ENCODE data around the gene FUT4. TPM values are rescaled to one million over a fixed set of nuclear protein-coding genes. Genes with fewer than 3 reads are reported as not detected.

The FUT4 gene
- total and polyA plus RNA-seq, 2 donors (not counting 1 experiment from before 2014, with no cell fraction given), result 0.89 to 3.7 TPM

DNA sequence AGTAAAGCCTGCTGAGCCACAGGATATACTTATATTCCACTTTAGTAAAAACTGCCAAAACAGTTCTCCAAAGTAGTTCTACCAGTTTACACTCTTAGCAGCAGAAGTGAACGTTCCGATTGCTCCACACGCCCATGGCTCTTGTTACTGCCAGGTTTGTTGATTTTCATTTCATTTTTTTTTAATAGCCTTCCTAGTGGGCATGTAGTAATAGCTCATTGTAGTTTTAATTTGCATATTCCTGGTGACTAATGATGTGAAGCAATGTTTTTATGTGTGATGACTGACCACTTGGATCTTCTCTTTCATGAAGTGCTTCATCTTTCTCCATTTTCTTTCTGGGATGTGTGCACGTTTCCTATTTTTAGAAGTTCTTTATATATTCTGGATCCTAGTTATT lies 36.2 kb upstream of the FUT4 start:
- peaks cover 6% of the 10 kb centered on the region in 2 donors for H3K4me1 ChIP-seq (ENCODE audit: control insufficient read depth in 2 of 2, insufficient read depth in 2 of 2, low read length in 2 of 2)
- H4K20me1 ChIP-seq (ENCODE audit: control insufficient read depth, insufficient read depth, low read length, poor library complexity, severe bottlenecking), result no peaks in the 10 kb centered on the region
- WGBS (ENCODE audit: insufficient coverage), result no CpG with 5 or more reads among the region's 4 CpGs
- H3K9ac ChIP-seq (ENCODE audit: low read length), result no peak overlapping the region
- Mint-ChIP-seq H3K4me1 (peaks cover 7% of the 10 kb centered on the region), H3K4me3 (no peak overlapping the region), H3K27ac (no peak overlapping the region), H3K27me3 (peaks cover 23% of the 10 kb centered on the region), H3K9me3 (ENCODE audit: insufficient read depth) (no peaks in the 10 kb centered on the region)
- H3K27ac ChIP-seq (ENCODE audit: low read length in 2 of 2), result no peak overlapping the region
- DNase-seq (no peak), ATAC-seq (ENCODE audit: low read depth) (no peak)
- ChIA-PET CTCF (interaction anchor here (1.1 to 4.0 kb wide), 4 partner anchors 10 to 612 kb away, joined by 3 to 12 read pairs (median 4); partner anchors contain the start of gene PANX1), POLR2A (no interaction called here)
- no peak overlapping the region for H2AFZ ChIP-seq (ENCODE audit: insufficient read depth, low read depth, low read length, poor library complexity, severe bottlenecking)
- TF ChIP-seq, protein P1, sequence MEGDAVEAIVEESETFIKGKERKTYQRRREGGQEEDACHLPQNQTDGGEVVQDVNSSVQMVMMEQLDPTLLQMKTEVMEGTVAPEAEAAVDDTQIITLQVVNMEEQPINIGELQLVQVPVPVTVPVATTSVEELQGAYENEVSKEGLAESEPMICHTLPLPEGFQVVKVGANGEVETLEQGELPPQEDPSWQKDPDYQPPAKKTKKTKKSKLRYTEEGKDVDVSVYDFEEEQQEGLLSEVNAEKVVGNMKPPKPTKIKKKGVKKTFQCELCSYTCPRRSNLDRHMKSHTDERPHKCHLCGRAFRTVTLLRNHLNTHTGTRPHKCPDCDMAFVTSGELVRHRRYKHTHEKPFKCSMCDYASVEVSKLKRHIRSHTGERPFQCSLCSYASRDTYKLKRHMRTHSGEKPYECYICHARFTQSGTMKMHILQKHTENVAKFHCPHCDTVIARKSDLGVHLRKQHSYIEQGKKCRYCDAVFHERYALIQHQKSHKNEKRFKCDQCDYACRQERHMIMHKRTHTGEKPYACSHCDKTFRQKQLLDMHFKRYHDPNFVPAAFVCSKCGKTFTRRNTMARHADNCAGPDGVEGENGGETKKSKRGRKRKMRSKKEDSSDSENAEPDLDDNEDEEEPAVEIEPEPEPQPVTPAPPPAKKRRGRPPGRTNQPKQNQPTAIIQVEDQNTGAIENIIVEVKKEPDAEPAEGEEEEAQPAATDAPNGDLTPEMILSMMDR (IDR thresholded peaks at IDR 0.05), result no peak
- TF ChIP-seq EZH2 (IDR thresholded peaks at IDR 0.05; ENCODE audit: borderline replicate concordance, insufficient read depth, low read depth, low read length, poor library complexity, severe bottlenecking), result no peak
- no peaks in the 10 kb centered on the region for H3K9me3 ChIP-seq (ENCODE audit: control extremely low read depth in 1 of 3, control insufficient read depth in 2 of 3, insufficient read depth in 1 of 3, low read length in 2 of 3)
- H3K36me3 ChIP-seq (replicated peaks in 1 of 2; ENCODE audit: control extremely low read depth in 1 of 2, control insufficient read depth in 1 of 2, extremely low read depth in 1 of 2, insufficient read depth in 2 of 2, low read length in 1 of 2), result no peaks in the 10 kb centered on the region
- intact Hi-C loops (cut with micrococcal nuclease), result loop anchor here (10.0 kb wide), 1 partner anchor 1563 kb away; no protein-coding TSS in a partner anchor
- H3K4me3 ChIP-seq (ENCODE audit: control extremely low read depth in 1 of 5, extremely low read depth in 1 of 5, insufficient read depth in 1 of 5, low read depth in 2 of 5, low read length in 4 of 5), result no peak overlapping the region
- H3K27me3 ChIP-seq (replicated peaks in 1 of 4; ENCODE audit: control extremely low read depth in 1 of 4, control insufficient read depth in 3 of 4, insufficient read depth in 4 of 4, low read length in 3 of 4), result peaks cover 0 to 10% (median 3%) of the 10 kb centered on the region in 4 experiments
- H3K4me2 ChIP-seq (replicated peaks; ENCODE audit: low read depth, low read length, poor library complexity, severe bottlenecking), result no peak overlapping the region
- H3K79me2 ChIP-seq (ENCODE audit: control insufficient read depth, insufficient read depth, low read length), result no peaks in the 10 kb centered on the region

DNA sequence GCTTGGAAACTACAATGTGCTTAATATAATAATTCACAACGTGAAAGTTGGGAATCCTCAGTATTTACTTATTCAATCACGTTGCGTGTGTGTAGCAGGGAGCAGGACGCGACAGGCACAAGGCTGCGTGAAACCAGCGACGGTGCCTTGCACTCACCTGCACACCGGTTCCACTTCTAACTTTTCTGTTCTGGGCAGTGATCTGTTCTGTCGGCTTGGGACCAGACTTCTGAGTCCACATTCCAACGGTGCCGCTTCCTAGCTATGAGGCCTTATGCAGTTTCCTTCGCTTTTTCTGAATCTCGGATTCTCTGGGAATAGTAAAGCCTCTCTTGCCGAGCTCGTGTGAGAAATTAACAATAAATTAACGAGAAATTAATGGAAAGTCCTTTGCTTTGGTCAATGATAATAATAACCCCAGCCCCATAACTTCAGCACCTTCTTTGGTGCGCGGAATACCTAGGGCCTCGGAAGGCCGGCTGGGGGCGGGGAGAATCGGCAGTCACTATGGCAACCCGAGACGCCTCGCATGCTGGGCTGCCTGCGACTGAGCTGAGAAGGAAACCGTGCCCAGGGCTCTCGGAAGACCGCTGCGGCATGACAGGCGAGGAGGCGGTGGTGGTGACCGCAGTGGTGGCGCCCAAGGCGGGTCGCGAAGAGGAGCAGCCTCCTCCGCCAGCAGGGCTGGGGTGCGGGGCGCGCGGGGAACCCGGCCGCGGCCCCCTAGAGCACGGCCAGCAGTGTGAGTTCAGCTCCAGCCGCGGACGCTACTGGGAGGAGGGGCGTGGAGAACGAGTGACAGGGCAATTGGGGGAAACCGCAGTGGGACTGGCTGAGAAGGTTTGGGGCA lies 31.6 kb upstream of the FUT4 start, which contains the start of gene C11orf97:
TSS of gene C11orf97 (plus strand) at position 530 of the 850 bp plus-strand sequence. CDS start at position 598, 68 bp downstream.
- peaks cover 15% of the 10 kb centered on the region for H3K4me1 Mint-ChIP-seq
- H2AFZ ChIP-seq (ENCODE audit: insufficient read depth, low read depth, low read length, poor library complexity, severe bottlenecking), result peak within 1 kb of the TSS; percentile 61
- no peak within 1 kb of the TSS for H3K27ac Mint-ChIP-seq
- H3K36me3 ChIP-seq (replicated peaks in 1 of 2; ENCODE audit: control extremely low read depth in 1 of 2, control insufficient read depth in 1 of 2, extremely low read depth in 1 of 2, insufficient read depth in 2 of 2, low read length in 1 of 2), result no peaks in the 10 kb centered on the region
- DNase-seq (peak; percentile 55), ATAC-seq (ENCODE audit: low read depth) (peak; percentile 80)
- H3K9me3 ChIP-seq (ENCODE audit: control extremely low read depth in 1 of 3, control insufficient read depth in 2 of 3, insufficient read depth in 1 of 3, low read length in 2 of 3), result no peaks in the 10 kb centered on the region
- peak within 1 kb of the TSS; percentile 76 for H3K4me2 ChIP-seq (replicated peaks; ENCODE audit: low read depth, low read length, poor library complexity, severe bottlenecking)
- peak within 1 kb of the TSS; percentile 85 for H3K4me3 Mint-ChIP-seq
- H3K4me3 ChIP-seq (ENCODE audit: control extremely low read depth in 1 of 5, extremely low read depth in 1 of 5, insufficient read depth in 1 of 5, low read depth in 2 of 5, low read length in 4 of 5), result peak within 1 kb of the TSS in 4 of 5 experiments; percentile 14 to 54 (median 45)
- H3K9me3 Mint-ChIP-seq (ENCODE audit: insufficient read depth), result no peaks in the 10 kb centered on the region
- peaks cover 54% of the 10 kb centered on the region for H3K27me3 Mint-ChIP-seq
- ChIA-PET POLR2A (no interaction called here), CTCF (interaction anchor here (0.6 to 1.3 kb wide), 3 partner anchors 9 to 1951 kb away, joined by 3 to 4 read pairs (median 3); no protein-coding TSS in a partner anchor)
- H3K4me1 ChIP-seq (ENCODE audit: control insufficient read depth in 2 of 2, insufficient read depth in 2 of 2, low read length in 2 of 2), result peaks cover 11% of the 10 kb centered on the region in 2 donors
- peaks cover 0 to 23% (median 11%) of the 10 kb centered on the region in 4 experiments for H3K27me3 ChIP-seq (replicated peaks in 1 of 4; ENCODE audit: control extremely low read depth in 1 of 4, control insufficient read depth in 3 of 4, insufficient read depth in 4 of 4, low read length in 3 of 4)
- H3K79me2 ChIP-seq (ENCODE audit: control insufficient read depth, insufficient read depth, low read length), result no peaks in the 10 kb centered on the region
- intact Hi-C loops (cut with micrococcal nuclease), result no loop called here
- WGBS (ENCODE audit: insufficient coverage), result 19% methylated on average over 46 of the region's 53 CpGs
- no peaks in the 10 kb centered on the region for H4K20me1 ChIP-seq (ENCODE audit: control insufficient read depth, insufficient read depth, low read length, poor library complexity, severe bottlenecking)
- peak within 1 kb of the TSS; percentile 55 for H3K9ac ChIP-seq (ENCODE audit: low read length)
- no peak for TF ChIP-seq EZH2 (IDR thresholded peaks at IDR 0.05; ENCODE audit: borderline replicate concordance, insufficient read depth, low read depth, low read length, poor library complexity, severe bottlenecking)
- TF ChIP-seq, protein P1 (IDR thresholded peaks at IDR 0.05), result no peak
- H3K27ac ChIP-seq (ENCODE audit: low read length in 2 of 2), result no peak within 1 kb of the TSS
